AG09309 (cell line): ENCODE results near the gene SLC31A1.

Experiments
- DNase-seq: peaks from one replicate; pipeline ENCODE4 v3.0.0-alpha.2; 2010; ENCODE audit warnings: low read depth
- H3K4me3 ChIP-seq: 2 replicates; pipeline ENCODE4 v1.5.1; 2011; ENCODE audit warnings: mild to moderate bottlenecking, low read depth, low read length, moderate library complexity; ENCODE audit not compliant: control insufficient read depth
- CTCF ChIP-seq: IDR thresholded peaks from 2 replicates; pipeline ENCODE4 v1.5.1; 2011; ENCODE audit warnings: mild to moderate bottlenecking, low read depth, low read length, inconsistent platforms; ENCODE audit not compliant: insufficient read depth, control insufficient read depth; ENCODE audit errors: missing control alignments

The SLC31A1 gene

GRCh38 chr9:113221003-113221799 lies at the start of gene SLC31A1, which contains the start of gene FKBP15:
Gene SLC31A1 (plus strand): TSS chr9:113221544. CDS start chr9:113256149, 34,605 bp downstream.
Gene FKBP15 (minus strand): TSS chr9:113221277. CDS start chr9:113221243, 34 bp downstream.
- DNase-seq: peak; percentile 95
- peak within 1 kb of the TSS; percentile 89 for H3K4me3 ChIP-seq
- TF ChIP-seq CTCF: no peak

- TF ChIP-seq CTCF: no peak
- H3K4me3 ChIP-seq: no peak overlapping the region
- DNase-seq: no peak
These were observed 48.0 kb upstream of the SLC31A1 start for GRCh38 chr9:113173341-113173740.

GRCh38 chr9:113176803-113177202 lies 44.5 kb upstream of the SLC31A1 start:
- TF ChIP-seq CTCF: no peak
- no peak for DNase-seq
- no peak overlapping the region for H3K4me3 ChIP-seq

GRCh38 chr9:113177251-113177650 lies 44.1 kb upstream of the SLC31A1 start:
- no peak for DNase-seq
- no peak for TF ChIP-seq CTCF

GRCh38 chr9:113178087-113178486 lies 43.3 kb upstream of the SLC31A1 start:
- no peak for TF ChIP-seq CTCF
- DNase-seq: peak; percentile 11
- no peak overlapping the region for H3K4me3 ChIP-seq

More at GRCh38 chr9:113177251-113177650, 44.1 kb upstream of the SLC31A1 start:
- no peak overlapping the region for H3K4me3 ChIP-seq

GRCh38 chr9:113179839-113180238 lies 41.5 kb upstream of the SLC31A1 start:
- H3K4me3 ChIP-seq: no peak overlapping the region
- no peak for TF ChIP-seq CTCF
- no peak for DNase-seq
